WTC11 (cell line): Measurements from ENCODE around the gene CT45A8. TPM values are rescaled to one million over a fixed set of nuclear protein-coding genes. Genes with fewer than 3 reads are reported as not detected.
"Not testable (repeated sequence)": the region's sequence is repeated elsewhere in the genome, so short reads cannot be mapped to it uniquely, and the experiment has no call there.

Experiments
- ATAC-seq: fragments of 200-7000 bp; cut with Tn5 transposase; 2 replicates; pipeline ENCODE4 v1.10.0; 2021; ENCODE audit warnings: mild to moderate bottlenecking, moderate library complexity
- CTCF ChIA-PET: fragments of 300-600 bp; sonication (Branson Sonifier 250); formaldehyde crosslinking; loops from one replicate; lab custom pipeline; 2021; ENCODE audit warnings: antibody characterized with exemption; lab: Charles Lee
- POLR2A ChIA-PET: fragments of 350-600 bp; sonication (Branson Sonifier 250); formaldehyde crosslinking; loops from one replicate; lab custom pipeline; 2021; ENCODE audit warnings: antibody characterized with exemption; lab: Charles Lee
- DNase-seq: peaks from one replicate; pipeline ENCODE4 v3.0.0; 2021; ENCODE audit warnings: low spot score
- H3K27ac Mint-ChIP-seq: 2 replicates; pipeline ENCODE4 v1.8.0; 2021; ENCODE audit warnings: mixed read lengths
- H3K27me3 Mint-ChIP-seq: 2 replicates; pipeline ENCODE4 v1.8.0; 2021; ENCODE audit warnings: low read depth, mild to moderate bottlenecking, moderate library complexity, mixed read lengths
- H3K36me3 Mint-ChIP-seq: 2 replicates; pipeline ENCODE4 v1.8.0; 2021; ENCODE audit warnings: mixed read lengths
- H3K4me1 Mint-ChIP-seq: 2 replicates; pipeline ENCODE4 v1.8.0; 2022; ENCODE audit warnings: mixed read lengths
- H3K4me3 Mint-ChIP-seq: 2 replicates; pipeline ENCODE4 v1.8.0; 2021; ENCODE audit warnings: mild to moderate bottlenecking, moderate library complexity, mixed read lengths
- H3K9me3 Mint-ChIP-seq: 2 replicates; pipeline ENCODE4 v1.8.0; 2021; ENCODE audit warnings: mixed read lengths
- total RNA-seq: library from RNA; stranded (reverse); gene quantifications from 3 replicates; pipeline ENCODE4 v1.2.3, GENCODE V29; 2021

CT45A8 gene
- total RNA-seq, 1 experiment from 2014 or later, result not detected

DNA sequence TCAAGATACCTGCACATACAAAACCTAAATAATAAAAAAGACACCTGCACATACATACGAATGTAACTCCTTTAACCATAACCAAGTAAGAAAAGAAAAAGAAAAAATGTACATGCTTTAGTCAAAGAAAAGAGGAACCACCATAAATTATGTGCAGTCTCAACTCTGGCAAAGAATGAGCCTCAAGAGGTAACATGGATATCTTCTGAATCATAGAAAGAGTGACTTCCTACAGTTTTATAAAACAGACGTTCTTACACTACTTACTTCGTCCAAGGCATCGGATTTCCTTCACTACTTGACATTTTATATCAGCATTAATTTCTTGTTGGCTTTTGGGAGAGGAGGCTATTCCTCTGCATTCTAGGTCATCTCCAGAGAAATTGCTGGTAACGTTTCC lies 28.4 kb upstream of the CT45A8 start:
- CTCF ChIA-PET, POLR2A ChIA-PET, H3K27me3 Mint-ChIP-seq, H3K4me3 Mint-ChIP-seq, H3K36me3 Mint-ChIP-seq, ATAC-seq, DNase-seq, H3K4me1 Mint-ChIP-seq, H3K9me3 Mint-ChIP-seq, H3K27ac Mint-ChIP-seq: not testable (repeated sequence)

DNA sequence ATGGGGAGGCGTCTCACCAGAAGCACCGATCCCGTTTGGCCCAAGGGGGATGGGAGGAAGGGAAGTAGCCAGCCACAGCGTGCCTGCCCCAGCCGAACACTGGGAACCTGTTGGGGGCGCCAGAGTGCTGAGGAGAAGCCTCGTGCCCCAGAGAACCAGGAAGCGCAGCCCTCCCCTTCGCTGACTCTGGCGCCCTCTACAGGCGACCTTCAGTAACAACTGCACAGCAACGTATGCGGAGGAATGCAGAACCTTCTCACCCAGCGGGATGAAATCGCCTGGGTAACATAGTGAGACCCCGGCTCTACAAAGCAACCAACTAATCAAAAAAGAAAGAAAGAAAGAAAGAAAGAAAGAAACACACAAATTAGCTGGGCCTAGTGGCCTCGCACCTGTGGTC lies 17.4 kb upstream of the CT45A8 start, which contains the start of gene CT45A9:
Gene CT45A9, minus strand, starts transcription at position 101 of the 400 bp plus-strand sequence. CDS start 3,751 bp downstream, outside the sequence.
- H3K4me3 Mint-ChIP-seq, POLR2A ChIA-PET, H3K27me3 Mint-ChIP-seq, DNase-seq, H3K9me3 Mint-ChIP-seq, ATAC-seq, CTCF ChIA-PET, H3K36me3 Mint-ChIP-seq, H3K27ac Mint-ChIP-seq, H3K4me1 Mint-ChIP-seq: not testable (repeated sequence)

DNA sequence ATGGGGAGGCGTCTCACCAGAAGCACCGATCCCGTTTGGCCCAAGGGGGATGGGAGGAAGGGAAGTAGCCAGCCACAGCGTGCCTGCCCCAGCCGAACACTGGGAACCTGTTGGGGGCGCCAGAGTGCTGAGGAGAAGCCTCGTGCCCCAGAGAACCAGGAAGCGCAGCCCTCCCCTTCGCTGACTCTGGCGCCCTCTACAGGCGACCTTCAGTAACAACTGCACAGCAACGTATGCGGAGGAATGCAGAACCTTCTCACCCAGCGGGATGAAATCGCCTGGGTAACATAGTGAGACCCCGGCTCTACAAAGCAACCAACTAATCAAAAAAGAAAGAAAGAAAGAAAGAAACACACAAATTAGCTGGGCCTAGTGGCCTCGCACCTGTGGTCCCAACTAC lies 17.2 kb downstream of the CT45A8 start, which contains the start of gene CT45A7:
Gene CT45A7, minus strand, starts transcription at position 101 of the 400 bp plus-strand sequence. CDS start 3,747 bp downstream, outside the sequence.
- H3K4me3 Mint-ChIP-seq, H3K4me1 Mint-ChIP-seq, H3K9me3 Mint-ChIP-seq, H3K36me3 Mint-ChIP-seq, DNase-seq, CTCF ChIA-PET, H3K27ac Mint-ChIP-seq, H3K27me3 Mint-ChIP-seq, POLR2A ChIA-PET, ATAC-seq: not testable (repeated sequence)

DNA sequence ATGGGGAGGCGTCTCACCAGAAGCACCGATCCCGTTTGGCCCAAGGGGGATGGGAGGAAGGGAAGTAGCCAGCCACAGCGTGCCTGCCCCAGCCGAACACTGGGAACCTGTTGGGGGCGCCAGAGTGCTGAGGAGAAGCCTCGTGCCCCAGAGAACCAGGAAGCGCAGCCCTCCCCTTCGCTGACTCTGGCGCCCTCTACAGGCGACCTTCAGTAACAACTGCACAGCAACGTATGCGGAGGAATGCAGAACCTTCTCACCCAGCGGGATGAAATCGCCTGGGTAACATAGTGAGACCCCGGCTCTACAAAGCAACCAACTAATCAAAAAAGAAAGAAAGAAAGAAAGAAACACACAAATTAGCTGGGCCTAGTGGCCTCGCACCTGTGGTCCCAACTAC lies 34.4 kb downstream of the CT45A8 start, which contains the start of gene CT45A2:
Gene CT45A2, minus strand, starts transcription at position 101 of the 400 bp plus-strand sequence. CDS start 3,747 bp downstream, outside the sequence.
- H3K36me3 Mint-ChIP-seq, DNase-seq, CTCF ChIA-PET, H3K27me3 Mint-ChIP-seq, H3K9me3 Mint-ChIP-seq, H3K4me3 Mint-ChIP-seq, H3K27ac Mint-ChIP-seq, H3K4me1 Mint-ChIP-seq, ATAC-seq, POLR2A ChIA-PET: not testable (repeated sequence)

DNA sequence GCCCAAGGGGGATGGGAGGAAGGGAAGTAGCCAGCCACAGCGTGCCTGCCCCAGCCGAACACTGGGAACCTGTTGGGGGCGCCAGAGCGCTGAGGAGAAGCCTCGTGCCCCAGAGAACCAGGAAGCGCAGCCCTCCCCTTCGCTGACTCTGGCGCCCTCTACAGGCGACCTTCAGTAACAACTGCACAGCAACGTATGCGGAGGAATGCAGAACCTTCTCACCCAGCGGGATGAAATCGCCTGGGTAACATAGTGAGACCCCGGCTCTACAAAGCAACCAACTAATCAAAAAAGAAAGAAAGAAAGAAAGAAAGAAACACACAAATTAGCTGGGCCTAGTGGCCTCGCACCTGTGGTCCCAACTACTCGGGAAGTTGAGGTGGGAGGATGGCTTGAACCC lies 51.7 kb downstream of the CT45A8 start, which contains the start of gene CT45A6:
Gene CT45A6, minus strand, starts transcription at position 101 of the 400 bp plus-strand sequence. CDS start 3,794 bp downstream, outside the sequence.
- POLR2A ChIA-PET, DNase-seq, H3K4me1 Mint-ChIP-seq, H3K27ac Mint-ChIP-seq, H3K9me3 Mint-ChIP-seq, CTCF ChIA-PET, H3K4me3 Mint-ChIP-seq, H3K27me3 Mint-ChIP-seq, H3K36me3 Mint-ChIP-seq, ATAC-seq: not testable (repeated sequence)

Other genes starting within 250 kb of the CT45A8 start
- not detected in 3 replicates for gene CT45A1, start 140.9 kb downstream of the CT45A8 start, total RNA-seq
- not detected in 3 replicates for gene CT45A3, start 86.3 kb downstream of the CT45A8 start, total RNA-seq
- gene CT45A5, start 69.0 kb downstream of the CT45A8 start, total RNA-seq, result not detected in 3 replicates
- gene CT45A6, start 51.8 kb downstream of the CT45A8 start, total RNA-seq, result not detected in 3 replicates
- gene CT45A2, start 34.5 kb downstream of the CT45A8 start, total RNA-seq, result not detected in 3 replicates
- gene CT45A7, start 17.3 kb downstream of the CT45A8 start, total RNA-seq, result not detected in 3 replicates
- gene CT45A9, start 17.3 kb upstream of the CT45A8 start, total RNA-seq, result not detected in 3 replicates
- gene CT45A10, start 38.9 kb upstream of the CT45A8 start, total RNA-seq, result 0.33 TPM in 1 of 3 replicates, not detected in the others
- gene SAGE1, start 39.2 kb upstream of the CT45A8 start, total RNA-seq, result not detected in 3 replicates
- gene MMGT1, start 119.5 kb upstream of the CT45A8 start, total RNA-seq, result 15.4 to 18.8 TPM (median 18.1 TPM) in 3 replicates
- gene SLC9A6, start 130.9 kb upstream of the CT45A8 start, total RNA-seq, result 8.2 to 10.8 TPM (median 9.6 TPM) in 3 replicates